OCI-LY7 (cell line): ENCODE results near the gene CNTLN. TPM values are rescaled to one million over a fixed set of nuclear protein-coding genes. Genes with fewer than 3 reads are reported as not detected.

ENCODE experiments used
- BruUV-seq: library from RNA; stranded (reverse); fragments of 400-500 nt; replicated peaks from 2 replicates; lab custom pipeline; 2021; lab: Mats Ljungman, UMichigan
- CTCF ChIA-PET: fragments of 300-600 bp; sonication (Branson Sonifier 250); formaldehyde crosslinking; loops from one replicate; lab custom pipeline; 2022; ENCODE audit warnings: antibody characterized with exemption; ENCODE audit not compliant: unreplicated experiment; lab: Charles Lee
- POLR2A ChIA-PET: fragments of 300-600 bp; sonication (Branson Sonifier 250); formaldehyde crosslinking; loops from one replicate; lab custom pipeline; 2022; ENCODE audit warnings: antibody characterized with exemption; lab: Charles Lee
- DNase-seq: peaks from one replicate; pipeline ENCODE4 v3.0.0-alpha.2; 2015; ENCODE audit warnings: low spot score
- H2AFZ ChIP-seq: fragments of 200-600 bp; sonication (generic), shearing (Covaris generic); 2 replicates; pipeline ENCODE4 v1.6.1; 2014; ENCODE audit warnings: mild to moderate bottlenecking, antibody characterized with exemption, low read length, moderate library complexity
- H3K27ac ChIP-seq: fragments of 200-600 bp; sonication (generic); 2 replicates; pipeline ENCODE4 v1.5.1; 2014; ENCODE audit warnings: mixed run types, low read depth, mild to moderate bottlenecking, moderate library complexity, low read length, inconsistent platforms; ENCODE audit not compliant: poor library complexity, severe bottlenecking
- H3K36me3 ChIP-seq: fragments of 200-600 bp; sonication (generic); 2 replicates; pipeline ENCODE4 v1.6.1; 2014; ENCODE audit warnings: mild to moderate bottlenecking, antibody characterized with exemption, low read length, moderate library complexity, mixed read lengths; ENCODE audit not compliant: insufficient read depth
- H3K4me1 ChIP-seq: fragments of 200-600 bp; sonication (generic); 2 replicates; pipeline ENCODE4 v1.5.1; 2014; ENCODE audit warnings: mild to moderate bottlenecking, low read length; ENCODE audit not compliant: insufficient read depth, poor library complexity, severe bottlenecking
- H3K4me2 ChIP-seq: fragments of 200-600 bp; sonication (generic); 2 replicates; pipeline ENCODE4 v1.6.1; 2014; ENCODE audit warnings: mild to moderate bottlenecking, low read length
- H3K4me3 ChIP-seq: fragments of 200-600 bp; sonication (generic); 2 replicates; pipeline ENCODE4 v1.5.1; 2014; ENCODE audit warnings: mild to moderate bottlenecking, low read depth, low read length; ENCODE audit not compliant: poor library complexity, severe bottlenecking
- H3K79me2 ChIP-seq: fragments of 200-600 bp; sonication (generic); 2 replicates; pipeline ENCODE4 v1.6.1; 2016; ENCODE audit warnings: low read depth, mild to moderate bottlenecking, low read length, moderate library complexity, mixed read lengths; ENCODE audit not compliant: insufficient read depth
- H3K9me2 ChIP-seq: fragments of 200-600 bp; sonication (generic); 2 replicates; pipeline ENCODE4 v1.6.1; 2016; ENCODE audit warnings: mild to moderate bottlenecking, low read length, mixed read lengths; ENCODE audit not compliant: insufficient read depth
- H3K9me3 ChIP-seq: fragments of 200-600 bp; sonication (generic); 2 replicates; pipeline ENCODE4 v1.6.1; 2014; ENCODE audit warnings: mild to moderate bottlenecking, mixed run types, low read length, mixed read lengths
- H4K20me1 ChIP-seq: fragments of 200-600 bp; sonication (generic); 2 replicates; pipeline ENCODE4 v1.6.1; 2014; ENCODE audit warnings: mild to moderate bottlenecking, antibody characterized with exemption, low read length, moderate library complexity, mixed read lengths; ENCODE audit not compliant: insufficient read depth
- EZH2phosphoT487 ChIP-seq: fragments of 200-600 bp; sonication (generic); IDR thresholded peaks from 2 replicates; pipeline ENCODE4 v1.6.1; 2018; ENCODE audit warnings: low read depth, borderline replicate concordance, mild to moderate bottlenecking, mixed run types, antibody characterized with exemption, low read length, moderate library complexity, mixed read lengths
- intact Hi-C: fragments of 100-400 bp; cut with micrococcal nuclease; formaldehyde crosslinking; loops from one replicate; pipeline ENCODE4 v1.10.0; 2022; ENCODE audit not compliant: unreplicated experiment
- total RNA-seq, 2 experiments: library from RNA; depleted of rRNA in 1 of 2; stranded (reverse); fragments of >200 nt in 1 of 2; shearing (Covaris generic) in 1 of 2; gene quantifications; 2 replicates each; pipeline ENCODE4 v1.2.3, GENCODE V29; 2014 to 2022
- TF ChIP-seq, protein P1 (sequence below): fragments of 200-600 bp; sonication (generic); conservative IDR thresholded peaks from 2 replicates; pipeline ENCODE4 v1.5.1; 2014; ENCODE audit warnings: mild to moderate bottlenecking, antibody characterized with exemption, low read length, moderate library complexity, mixed read lengths

Gene CNTLN
- total RNA-seq, 2 experiments from 2014 or later: not detected

DNA sequence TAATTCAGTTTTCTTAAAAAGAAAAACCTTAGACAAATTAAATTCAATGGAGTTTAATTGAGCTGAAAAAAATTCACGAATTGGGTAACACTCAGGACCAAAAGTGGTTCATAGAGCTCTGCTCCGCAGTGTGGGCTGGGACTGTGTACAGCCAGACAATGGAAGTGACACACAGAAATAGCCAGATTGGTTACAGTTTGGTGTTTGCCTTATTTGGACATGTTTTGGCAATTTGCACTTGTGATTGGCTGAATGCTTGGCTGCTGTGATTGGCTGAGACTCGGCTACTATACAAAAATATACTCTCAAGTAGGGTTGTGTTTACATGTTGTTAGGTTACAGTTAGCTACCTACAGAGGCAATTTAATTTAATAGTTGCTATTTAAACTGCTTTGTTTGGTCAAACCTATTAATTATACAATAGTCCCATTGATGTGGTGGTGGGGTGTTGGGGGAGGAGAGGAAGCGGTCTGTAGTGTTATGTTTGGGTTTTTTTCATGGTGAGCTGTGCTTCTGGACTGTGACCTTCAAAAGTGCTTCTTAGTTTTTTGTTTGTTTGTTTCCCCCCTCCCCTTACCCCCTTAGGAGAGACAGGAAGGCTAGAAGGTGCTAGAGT is 95.2 kb downstream of the CNTLN start:
- H3K9me2 ChIP-seq: no peaks in the 10 kb centered on the region
- ChIA-PET CTCF (no interaction called here), POLR2A (interaction anchor here (0.6 to 0.7 kb wide), 2 partner anchors 105 to 255 kb away, joined by 3 read pairs; no protein-coding TSS in a partner anchor)
- H3K4me1 ChIP-seq: no peaks in the 10 kb centered on the region
- H2AFZ ChIP-seq: no peak overlapping the region
- no TSS peak for BruUV-seq
- intact Hi-C loops: no loop called here
- H3K9me3 ChIP-seq: no peaks in the 10 kb centered on the region
- H3K79me2 ChIP-seq: no peaks in the 10 kb centered on the region
- no peak for DNase-seq
- TF ChIP-seq, protein P1, sequence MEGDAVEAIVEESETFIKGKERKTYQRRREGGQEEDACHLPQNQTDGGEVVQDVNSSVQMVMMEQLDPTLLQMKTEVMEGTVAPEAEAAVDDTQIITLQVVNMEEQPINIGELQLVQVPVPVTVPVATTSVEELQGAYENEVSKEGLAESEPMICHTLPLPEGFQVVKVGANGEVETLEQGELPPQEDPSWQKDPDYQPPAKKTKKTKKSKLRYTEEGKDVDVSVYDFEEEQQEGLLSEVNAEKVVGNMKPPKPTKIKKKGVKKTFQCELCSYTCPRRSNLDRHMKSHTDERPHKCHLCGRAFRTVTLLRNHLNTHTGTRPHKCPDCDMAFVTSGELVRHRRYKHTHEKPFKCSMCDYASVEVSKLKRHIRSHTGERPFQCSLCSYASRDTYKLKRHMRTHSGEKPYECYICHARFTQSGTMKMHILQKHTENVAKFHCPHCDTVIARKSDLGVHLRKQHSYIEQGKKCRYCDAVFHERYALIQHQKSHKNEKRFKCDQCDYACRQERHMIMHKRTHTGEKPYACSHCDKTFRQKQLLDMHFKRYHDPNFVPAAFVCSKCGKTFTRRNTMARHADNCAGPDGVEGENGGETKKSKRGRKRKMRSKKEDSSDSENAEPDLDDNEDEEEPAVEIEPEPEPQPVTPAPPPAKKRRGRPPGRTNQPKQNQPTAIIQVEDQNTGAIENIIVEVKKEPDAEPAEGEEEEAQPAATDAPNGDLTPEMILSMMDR: no peak
- no peak for TF ChIP-seq EZH2phosphoT487
- H3K27ac ChIP-seq: no peak overlapping the region
- no peaks in the 10 kb centered on the region for H4K20me1 ChIP-seq
- no peaks in the 10 kb centered on the region for H3K36me3 ChIP-seq
- H3K4me3 ChIP-seq: no peak overlapping the region
- H3K4me2 ChIP-seq: no peak overlapping the region

DNA sequence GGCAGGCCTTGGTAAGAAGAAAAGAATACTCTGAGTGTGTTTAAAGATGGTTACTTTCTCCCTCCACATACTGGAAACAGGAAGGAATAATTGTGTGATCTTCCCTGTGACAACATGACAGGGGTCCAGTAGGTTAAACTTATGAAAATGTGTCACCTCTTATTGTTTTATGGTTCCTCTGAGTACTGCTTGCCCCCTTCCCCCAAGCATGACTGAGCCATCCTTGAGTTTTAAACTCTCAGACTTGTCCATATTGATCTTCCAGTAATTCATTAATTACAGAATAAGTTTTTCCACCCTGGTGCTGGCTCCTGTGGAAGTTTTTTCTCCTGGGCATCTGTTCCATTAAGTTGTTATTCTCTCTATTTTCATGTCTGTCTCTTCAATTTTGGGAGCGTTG is 95.8 kb downstream of the CNTLN start:
- POLR2A ChIA-PET: interaction anchor here (0.7 kb wide), 1 partner anchor 254 kb away, joined by 3 read pairs; no protein-coding TSS in a partner anchor
- CTCF ChIA-PET: no interaction called here
- no peaks in the 10 kb centered on the region for H4K20me1 ChIP-seq
- no peaks in the 10 kb centered on the region for H3K36me3 ChIP-seq
- H3K4me2 ChIP-seq: no peak overlapping the region
- H3K9me2 ChIP-seq: no peaks in the 10 kb centered on the region
- H3K4me1 ChIP-seq: no peaks in the 10 kb centered on the region
- H3K79me2 ChIP-seq: no peaks in the 10 kb centered on the region
- TF ChIP-seq, protein P1: no peak
- no peak for TF ChIP-seq EZH2phosphoT487
- H3K9me3 ChIP-seq: no peaks in the 10 kb centered on the region
- intact Hi-C loops: no loop called here
- no TSS peak for BruUV-seq
- H3K27ac ChIP-seq: no peak overlapping the region
- no peak overlapping the region for H3K4me3 ChIP-seq
- H2AFZ ChIP-seq: no peak overlapping the region
- no peak for DNase-seq

DNA sequence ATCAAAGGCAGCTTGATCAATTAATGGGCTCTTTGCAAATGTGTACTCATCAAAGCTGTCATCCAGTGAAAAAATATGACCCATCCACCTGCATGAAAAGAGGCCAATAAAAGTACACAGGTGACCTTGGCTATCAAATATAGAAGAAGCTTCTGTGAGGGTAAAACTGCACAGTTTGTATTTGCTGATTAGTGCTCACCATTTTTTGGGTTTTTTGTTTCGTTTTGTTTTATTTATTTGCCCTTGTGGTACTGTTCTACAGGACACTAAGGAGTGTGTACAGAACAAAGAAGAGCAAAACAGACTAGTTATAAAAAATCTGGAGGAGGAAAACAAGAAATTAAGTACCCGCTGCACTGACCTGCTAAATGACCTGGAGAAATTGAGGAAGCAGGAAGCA is 101.3 kb downstream of the CNTLN start:
- Histone ChIP-seq H3K9me3 (no peaks in the 10 kb centered on the region), H2AFZ (no peak overlapping the region), H3K4me3 (no peak overlapping the region), H3K79me2 (no peaks in the 10 kb centered on the region), H3K36me3 (no peaks in the 10 kb centered on the region), H3K27ac (no peak overlapping the region), H3K9me2 (no peaks in the 10 kb centered on the region), H4K20me1 (no peaks in the 10 kb centered on the region), H3K4me1 (no peaks in the 10 kb centered on the region), H3K4me2 (no peak overlapping the region)
- no peak for DNase-seq
- no TSS peak for BruUV-seq
- intact Hi-C loops: no loop called here
- TF ChIP-seq, protein P1: no peak
- no peak for TF ChIP-seq EZH2phosphoT487
- ChIA-PET CTCF (no interaction called here), POLR2A (interaction anchor here (0.7 to 1.0 kb wide), 3 partner anchors 9 to 540 kb away, joined by 3 read pairs; no protein-coding TSS in a partner anchor)
